IMR-90 (cell line): ENCODE measurements around the gene PPIL4. TPM values are rescaled to one million over a fixed set of nuclear protein-coding genes. Genes with fewer than 3 reads are reported as not detected.

Experiments
- ATAC-seq: fragments of 200-7000 bp; cut with Tn5 transposase; 2 replicates; pipeline ENCODE4 v1.9.1; 2020; ENCODE audit warnings: low read depth, mild to moderate bottlenecking, moderate library complexity
- BruUV-seq: library from RNA; stranded (reverse); fragments of 400-500 nt; replicated peaks from 2 replicates; lab custom pipeline; 2021; lab: Mats Ljungman, UMichigan
- CTCF ChIA-PET: fragments of 300-600 bp; formaldehyde crosslinking; extraction: SDS; loops from one replicate; lab custom pipeline; 2021; ENCODE audit warnings: antibody characterized with exemption; lab: Yijun Ruan, JAX
- POLR2A ChIA-PET: fragments of 300-600 bp; sonication (Branson Sonifier 250); formaldehyde crosslinking; loops from one replicate; lab custom pipeline; 2022; ENCODE audit warnings: antibody characterized with exemption; ENCODE audit not compliant: unreplicated experiment; lab: Charles Lee
- DNase-seq: peaks from one replicate; pipeline ENCODE4 v3.0.0; 2013
- H2AFZ ChIP-seq: replicated peaks from 2 replicates; pipeline ENCODE3; 2013; ENCODE audit warnings: low read length, mild to moderate bottlenecking; ENCODE audit not compliant: poor library complexity
- H2AK5ac ChIP-seq: 2 replicates; pipeline ENCODE4 v1.6.1; 2013; ENCODE audit warnings: low read depth, low read length, inconsistent platforms
- H2AK9ac ChIP-seq: replicated peaks from 2 replicates; pipeline ENCODE3; 2013; ENCODE audit warnings: mild to moderate bottlenecking, low read depth, low read length, moderate library complexity; ENCODE audit not compliant: poor library complexity
- H2BK120ac ChIP-seq: 2 replicates; pipeline ENCODE4 v1.6.1; 2013; ENCODE audit warnings: low read depth, low read length, inconsistent platforms
- H2BK15ac ChIP-seq: 3 replicates; pipeline ENCODE4 v1.6.1; 2013; ENCODE audit warnings: low read depth, low read length, inconsistent platforms
- H2BK20ac ChIP-seq: 2 replicates; pipeline ENCODE4 v1.6.1; 2013; ENCODE audit warnings: low read depth, mild to moderate bottlenecking, inconsistent platforms, low read length, moderate library complexity
- H2BK5ac ChIP-seq: 2 replicates; pipeline ENCODE4 v1.6.1; 2013; ENCODE audit warnings: mild to moderate bottlenecking, low read depth, low read length, inconsistent platforms; ENCODE audit not compliant: poor library complexity, severe bottlenecking
- H3K14ac ChIP-seq: replicated peaks from 2 replicates; pipeline ENCODE4 v1.6.1; 2013; ENCODE audit warnings: low read depth, low read length, inconsistent platforms
- H3K18ac ChIP-seq: 2 replicates; pipeline ENCODE4 v1.6.1; 2013; ENCODE audit warnings: low read depth, low read length, control low read depth
- H3K23ac ChIP-seq: 2 replicates; pipeline ENCODE4 v1.6.1; 2013; ENCODE audit warnings: low read depth, low read length, inconsistent platforms
- H3K27ac ChIP-seq: 2 replicates; pipeline ENCODE4 v1.5.1; 2013; ENCODE audit warnings: mild to moderate bottlenecking, control low read depth, low read length; ENCODE audit not compliant: insufficient read depth
- H3K27me3 ChIP-seq: 2 replicates; pipeline ENCODE4 v1.6.1; 2013; ENCODE audit warnings: low read length; ENCODE audit not compliant: control insufficient read depth, insufficient read depth
- H3K36me3 ChIP-seq: 2 replicates; pipeline ENCODE4 v1.6.1; 2013; ENCODE audit warnings: low read length, mixed read lengths; ENCODE audit not compliant: control insufficient read depth, insufficient read depth
- H3K4ac ChIP-seq: 2 replicates; pipeline ENCODE4 v1.6.1; 2013; ENCODE audit warnings: low read depth, low read length, inconsistent platforms
- H3K4me1 ChIP-seq: 2 replicates; pipeline ENCODE4 v1.6.1; 2013; ENCODE audit warnings: low read length, mixed read lengths; ENCODE audit not compliant: control insufficient read depth, insufficient read depth
- H3K4me2 ChIP-seq: 2 replicates; pipeline ENCODE4 v1.6.1; 2013; ENCODE audit warnings: low read depth, mild to moderate bottlenecking, control low read depth, low read length, moderate library complexity
- H3K4me3 ChIP-seq: 2 replicates; pipeline ENCODE4 v1.5.1; 2013; ENCODE audit warnings: low read depth, mild to moderate bottlenecking, control low read depth, low read length, moderate library complexity; ENCODE audit not compliant: insufficient read depth
- H3K56ac ChIP-seq: 2 replicates; pipeline ENCODE4 v1.6.1; 2013; ENCODE audit warnings: low read length, inconsistent platforms; ENCODE audit not compliant: insufficient read depth; ENCODE audit errors: extremely low read depth
- H3K79me1 ChIP-seq, 2 experiments: 2 replicates each; pipeline ENCODE4 v1.6.1; 2013; ENCODE audit warnings: low read length in 2 of 2, inconsistent platforms in 1 of 2, low read depth in 1 of 2
- H3K9ac ChIP-seq: 2 replicates; pipeline ENCODE4 v1.6.1; 2013; ENCODE audit warnings: low read depth, low read length, control low read depth
- H3K9me1 ChIP-seq: 2 replicates; pipeline ENCODE4 v1.6.1; 2013; ENCODE audit warnings: low read length, inconsistent platforms; ENCODE audit not compliant: insufficient read depth
- H3K9me3 ChIP-seq: 2 replicates; pipeline ENCODE4 v1.6.1; 2013; ENCODE audit warnings: low read length; ENCODE audit not compliant: control insufficient read depth, insufficient read depth
- H4K20me1 ChIP-seq: 2 replicates; pipeline ENCODE4 v1.6.1; 2013; ENCODE audit warnings: low read length, inconsistent platforms; ENCODE audit not compliant: insufficient read depth
- H4K5ac ChIP-seq: 2 replicates; pipeline ENCODE4 v1.6.1; 2013; ENCODE audit warnings: mild to moderate bottlenecking, low read depth, low read length, control low read depth
- H4K8ac ChIP-seq, 2 experiments: 2 replicates each; pipeline ENCODE4 v1.6.1; 2013; ENCODE audit warnings: low read depth in 2 of 2, low read length in 2 of 2, control low read depth in 1 of 2, inconsistent platforms in 1 of 2
- H4K91ac ChIP-seq: 2 replicates; pipeline ENCODE4 v1.6.1; 2013; ENCODE audit warnings: low read depth, low read length, inconsistent platforms; ENCODE audit not compliant: insufficient read depth
- BHLHE40 ChIP-seq: fragments of 150-350 bp; IDR thresholded peaks from 2 replicates; pipeline ENCODE4 v1.6.1; 2016; ENCODE audit warnings: mild to moderate bottlenecking, low read depth, low read length
- CEBPB ChIP-seq: IDR thresholded peaks from 2 replicates; pipeline ENCODE4 v1.6.1; 2012; ENCODE audit warnings: low read depth, low read length, improper control_type of control experiment
- CHD1 ChIP-seq: IDR thresholded peaks from 2 replicates; pipeline ENCODE4 v1.6.1; 2012; ENCODE audit warnings: low read depth, low read length, improper control_type of control experiment
- CTCF ChIP-seq: conservative IDR thresholded peaks from 2 replicates; pipeline ENCODE4 v1.5.1; 2012; ENCODE audit warnings: mild to moderate bottlenecking, low read depth, low read length, improper control_type of control experiment
- ELK1 ChIP-seq: fragments of 150-350 bp; IDR thresholded peaks from 2 replicates; pipeline ENCODE4 v1.6.1; 2016; ENCODE audit warnings: low read depth, mild to moderate bottlenecking, low read length, moderate library complexity, borderline replicate concordance
- FOS ChIP-seq: fragments of 150-350 bp; IDR thresholded peaks from 2 replicates; pipeline ENCODE4 v1.6.1; 2016; ENCODE audit warnings: low read depth, low read length
- MAFK ChIP-seq: IDR thresholded peaks from 2 replicates; pipeline ENCODE4 v1.6.1; 2012; ENCODE audit warnings: low read depth, low read length, improper control_type of control experiment
- MAZ ChIP-seq: IDR thresholded peaks from 2 replicates; pipeline ENCODE4 v1.6.1; 2012; ENCODE audit warnings: low read depth, mild to moderate bottlenecking, low read length, improper control_type of control experiment, moderate library complexity, borderline replicate concordance
- MXI1 ChIP-seq: IDR thresholded peaks from 2 replicates; pipeline ENCODE4 v1.6.1; 2012; ENCODE audit warnings: low read depth, mild to moderate bottlenecking, low read length, moderate library complexity, borderline replicate concordance
- NFE2L2 ChIP-seq: fragments of 150-350 bp; IDR thresholded peaks from 2 replicates; pipeline ENCODE4 v1.6.1; 2016; ENCODE audit warnings: low read depth, mild to moderate bottlenecking, low read length
- POLR2A ChIP-seq: IDR thresholded peaks from 2 replicates; pipeline ENCODE4 v1.6.1; 2012; ENCODE audit warnings: mild to moderate bottlenecking, low read depth, low read length
- RAD21 ChIP-seq: IDR thresholded peaks from 2 replicates; pipeline ENCODE4 v1.6.1; 2012; ENCODE audit warnings: low read length, improper control_type of control experiment
- RCOR1 ChIP-seq: IDR thresholded peaks from 2 replicates; pipeline ENCODE4 v1.6.1; 2012; ENCODE audit warnings: mild to moderate bottlenecking, low read length, improper control_type of control experiment; ENCODE audit not compliant: insufficient replicate concordance
- RFX5 ChIP-seq: IDR thresholded peaks from 2 replicates; pipeline ENCODE4 v1.8.0; 2012; ENCODE audit warnings: low read depth, mild to moderate bottlenecking, low read length, moderate library complexity
- SMC3 ChIP-seq: fragments of 150-350 bp; IDR thresholded peaks from 2 replicates; pipeline ENCODE4 v1.6.1; 2016; ENCODE audit warnings: low read depth, mild to moderate bottlenecking, antibody characterized with exemption, low read length, moderate library complexity
- WGBS, 2 experiments: methylation state at CpG; one replicate each; pipeline versions ENCODE4 v1.1.5 to v1.1.7; 2013; ENCODE audit warnings: missing lambda C conversion rate in 2 of 2; ENCODE audit not compliant: insufficient read length in 1 of 2; ENCODE audit errors: extremely low coverage in 2 of 2; 5-methylcytosine and 5-hydroxymethylcytosine counted together
- dilution Hi-C: fragments of 300-500 bp; cut with HindIII; formaldehyde crosslinking; loops from one replicate; pipeline ENCODE4 v1.14.3; 2018; ENCODE audit warnings: low sequenced_read_pairs; ENCODE audit not compliant: unreplicated experiment
- in situ Hi-C: fragments of 300-500 bp; cut with MboI; formaldehyde crosslinking; loops from 3 replicates; pipeline ENCODE4 v1.14.3; 2019; ENCODE audit warnings: low sequenced_read_pairs, inconsistent platforms, mixed read lengths
- intact Hi-C: fragments of 100-400 bp; cut with micrococcal nuclease; formaldehyde crosslinking; loops from 2 replicates; pipeline ENCODE4 v1.10.0; 2022
- polyA plus RNA-seq, 3 experiments: library from polyadenylated mRNA; depleted of rRNA; stranded (reverse); fragments of >200 nt; gene quantifications; 2 replicates each; pipeline ENCODE4 v1.2.3, GENCODE V29; 2012; ENCODE audit warnings: low replicate concordance in 1 of 3
- total RNA-seq: library from RNA; depleted of rRNA; stranded (reverse); fragments of >200 nt; gene quantifications from 2 replicates; pipeline ENCODE4 v1.2.3, GENCODE V29; 2012
- TF ChIP-seq, protein P1 (sequence below): fragments of 150-350 bp; IDR thresholded peaks from 2 replicates; pipeline ENCODE4 v1.6.1; 2017; ENCODE audit warnings: mild to moderate bottlenecking, antibody characterized with exemption, low read length, low read depth

PPIL4 gene
- total and polyA plus RNA-seq, 2 of the 4 experiments (the other 2 are of a cell fraction) = 10.6 to 13.3 TPM

DNA sequence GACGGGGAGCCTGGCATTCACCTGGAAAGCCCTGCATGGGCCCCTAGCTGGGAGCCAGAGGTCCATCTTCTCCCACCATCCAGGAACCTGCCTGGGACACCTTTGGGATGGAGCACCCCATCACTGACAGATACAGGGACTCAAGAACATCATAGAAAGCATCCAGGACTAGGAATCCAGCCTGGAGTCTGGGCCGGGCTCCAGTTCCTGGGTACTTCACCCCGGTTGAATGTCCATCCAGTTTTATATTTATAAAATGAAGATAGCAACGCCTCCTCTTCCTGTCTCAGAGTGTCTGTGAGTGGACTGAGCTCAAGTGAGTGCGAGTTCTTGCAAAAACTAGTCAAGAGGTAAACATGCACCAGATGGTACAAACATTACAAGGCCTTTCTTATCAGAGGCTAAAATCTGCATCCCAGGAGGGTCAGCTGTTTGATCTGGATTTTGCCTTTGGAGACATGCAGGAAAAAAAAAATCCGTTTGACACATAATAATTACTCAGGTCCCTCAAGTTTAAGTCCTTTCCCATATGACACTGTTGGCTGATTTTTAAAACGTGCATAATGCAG, 88.4 kb downstream of the PPIL4 start:
- no peak overlapping the region for H2AK5ac ChIP-seq
- H2AFZ ChIP-seq = no peak overlapping the region
- no peak overlapping the region for H2BK20ac ChIP-seq
- H3K36me3 ChIP-seq = no peaks in the 10 kb centered on the region
- BruUV-seq = no TSS peak
- peaks cover 14% of the 10 kb centered on the region for H3K4me1 ChIP-seq
- no peak overlapping the region for H3K9ac ChIP-seq
- no peak overlapping the region for H3K27ac ChIP-seq
- H2BK5ac ChIP-seq = no peak overlapping the region
- TF ChIP-seq, protein P1, sequence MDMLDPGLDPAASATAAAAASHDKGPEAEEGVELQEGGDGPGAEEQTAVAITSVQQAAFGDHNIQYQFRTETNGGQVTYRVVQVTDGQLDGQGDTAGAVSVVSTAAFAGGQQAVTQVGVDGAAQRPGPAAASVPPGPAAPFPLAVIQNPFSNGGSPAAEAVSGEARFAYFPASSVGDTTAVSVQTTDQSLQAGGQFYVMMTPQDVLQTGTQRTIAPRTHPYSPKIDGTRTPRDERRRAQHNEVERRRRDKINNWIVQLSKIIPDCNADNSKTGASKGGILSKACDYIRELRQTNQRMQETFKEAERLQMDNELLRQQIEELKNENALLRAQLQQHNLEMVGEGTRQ = no peak
- TF ChIP-seq CEBPB (no peak), ELK1 (no peak), MAFK (no peak), RAD21 (no peak), BHLHE40 (no peak), FOS (no peak), MXI1 (no peak), CHD1 (no peak), CTCF (no peak), POLR2A (no peak), NFE2L2 (no peak), SMC3 (no peak), MAZ (no peak), RCOR1 (no peak), RFX5 (no peak)
- H3K56ac ChIP-seq = no peak overlapping the region
- ChIA-PET CTCF (no interaction called here), POLR2A (no interaction called here)
- H2BK120ac ChIP-seq = no peak overlapping the region
- no peaks in the 10 kb centered on the region for H4K20me1 ChIP-seq
- no peak overlapping the region for H3K4me3 ChIP-seq
- no peak overlapping the region for H3K4me2 ChIP-seq
- no peaks in the 10 kb centered on the region for H3K9me3 ChIP-seq
- peak; percentile 59 for DNase-seq
- no peak overlapping the region for H4K91ac ChIP-seq
- H2BK15ac ChIP-seq = no peak overlapping the region
- no peaks in the 10 kb centered on the region for H3K79me1 ChIP-seq
- ATAC-seq = peak; percentile 30
- H3K18ac ChIP-seq = no peak overlapping the region
- no peaks in the 10 kb centered on the region for H3K27me3 ChIP-seq
- H4K5ac ChIP-seq = no peak overlapping the region
- no peak overlapping the region for H2AK9ac ChIP-seq
- in situ Hi-C loops = no loop called here
- H3K23ac ChIP-seq = no peak overlapping the region
- 0 out of 2 replicates have a peak overlapping the region, but pooled peaks have one; percentile 45 for H3K14ac ChIP-seq
- peaks cover 3% of the 10 kb centered on the region; the same call in 1 of the 2 replicates for H3K9me1 ChIP-seq
- no CpG with 5 or more reads among the region's 7 CpGs for WGBS, 2 experiments
- H3K4ac ChIP-seq = no peak overlapping the region
- intact Hi-C loops = no loop called here
- H4K8ac ChIP-seq = no peak overlapping the region
- dilution Hi-C loops = no loop called here
